ENCODE results near the gene TBL1XR1.

The TBL1XR1 gene

GRCh38 chr3:177197041-177197726, at the start of gene TBL1XR1:
TBL1XR1 (minus strand) TSS chr3:177197482; CDS start chr3:177064977, 132,505 bp downstream.
- no peak for TF ChIP-seq CTCF (IDR thresholded peaks at IDR 0.05; ENCODE audit: insufficient read depth, low read depth, low read length, missing control alignments)
- peak within 1 kb of the TSS; percentile 96 for H3K4me3 ChIP-seq (ENCODE audit: low read length)
- DNase-seq (ENCODE audit: low read depth) = peak; percentile 94

GRCh38 chr3:177245250-177245649, 48.0 kb upstream of the TBL1XR1 start:
- H3K4me3 ChIP-seq (ENCODE audit: low read length) = no peak overlapping the region
- no peak for DNase-seq (ENCODE audit: low read depth)
- no peak for TF ChIP-seq CTCF (IDR thresholded peaks at IDR 0.05; ENCODE audit: insufficient read depth, low read depth, low read length, missing control alignments)

DNA sequence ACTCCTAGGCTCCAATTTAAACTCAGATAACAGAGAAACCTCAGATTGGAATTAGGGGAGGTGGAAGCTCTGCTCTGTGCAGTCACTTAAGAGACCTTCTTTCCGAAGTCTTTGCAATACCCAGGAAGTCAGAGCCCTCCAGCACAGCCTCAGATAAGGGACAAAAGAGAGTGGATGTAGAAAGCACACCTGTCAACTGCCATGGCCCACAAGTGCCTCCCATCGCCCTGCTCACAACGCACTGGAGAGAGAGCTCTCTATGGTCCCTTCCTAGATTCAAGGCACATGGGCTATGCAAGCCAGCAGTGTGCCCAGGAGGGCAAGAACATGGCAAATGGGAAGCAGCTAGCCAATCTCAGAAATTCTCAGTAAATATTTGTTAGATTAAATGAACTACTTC, 47.3 kb upstream of the TBL1XR1 start:
- DNase-seq (ENCODE audit: low read depth) = no peak
- no peak for TF ChIP-seq CTCF (IDR thresholded peaks at IDR 0.05; ENCODE audit: insufficient read depth, low read depth, low read length, missing control alignments)
- no peak overlapping the region for H3K4me3 ChIP-seq (ENCODE audit: low read length)

DNA sequence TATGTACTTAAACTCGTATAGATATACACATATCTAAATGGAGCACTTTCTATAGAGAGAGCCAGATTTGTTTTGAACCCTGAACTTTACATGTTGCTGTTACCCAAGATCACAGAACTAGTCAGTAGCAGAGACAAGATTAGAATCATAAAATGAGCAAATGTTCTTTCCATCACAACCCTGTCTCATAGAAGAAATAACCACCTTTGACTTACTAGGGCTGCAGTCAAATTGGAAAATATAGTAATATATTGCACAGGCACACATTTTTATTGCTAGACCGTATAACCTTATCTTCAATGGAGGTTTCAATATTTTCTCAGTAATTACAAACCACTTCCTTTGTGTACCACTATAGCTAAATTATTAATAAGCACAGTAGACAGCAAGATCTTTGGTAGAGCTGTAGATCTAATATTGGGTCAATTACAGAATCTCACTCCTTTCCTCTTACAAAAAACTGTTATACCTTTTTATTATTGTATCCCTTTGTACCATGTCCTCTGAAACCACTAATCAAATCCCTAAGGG, 41.5 kb upstream of the TBL1XR1 start:
- no peak overlapping the region for H3K4me3 ChIP-seq (ENCODE audit: low read length)
- DNase-seq (ENCODE audit: low read depth) = no peak
- TF ChIP-seq CTCF (IDR thresholded peaks at IDR 0.05; ENCODE audit: insufficient read depth, low read depth, low read length, missing control alignments) = no peak

- no peak overlapping the region for H3K4me3 ChIP-seq (ENCODE audit: low read length)
- TF ChIP-seq CTCF (IDR thresholded peaks at IDR 0.05; ENCODE audit: insufficient read depth, low read depth, low read length, missing control alignments) = no peak
- peak; percentile 38 for DNase-seq (ENCODE audit: low read depth)
Measured at GRCh38 chr3:177237206-177237605, 39.9 kb upstream of the TBL1XR1 start.

GRCh38 chr3:177236704-177237103, 39.4 kb upstream of the TBL1XR1 start:
- no peak overlapping the region for H3K4me3 ChIP-seq (ENCODE audit: low read length)
- peak; percentile 45 for DNase-seq (ENCODE audit: low read depth)
- no peak for TF ChIP-seq CTCF (IDR thresholded peaks at IDR 0.05; ENCODE audit: insufficient read depth, low read depth, low read length, missing control alignments)

GRCh38 chr3:177234121-177234520, 36.8 kb upstream of the TBL1XR1 start:
- TF ChIP-seq CTCF (IDR thresholded peaks at IDR 0.05; ENCODE audit: insufficient read depth, low read depth, low read length, missing control alignments) = no peak
- H3K4me3 ChIP-seq (ENCODE audit: low read length) = no peak overlapping the region
- no peak for DNase-seq (ENCODE audit: low read depth)

Data from epithelial cell of esophagus (primary cell).